ENCODE data around the gene KLHL30.

DNA sequence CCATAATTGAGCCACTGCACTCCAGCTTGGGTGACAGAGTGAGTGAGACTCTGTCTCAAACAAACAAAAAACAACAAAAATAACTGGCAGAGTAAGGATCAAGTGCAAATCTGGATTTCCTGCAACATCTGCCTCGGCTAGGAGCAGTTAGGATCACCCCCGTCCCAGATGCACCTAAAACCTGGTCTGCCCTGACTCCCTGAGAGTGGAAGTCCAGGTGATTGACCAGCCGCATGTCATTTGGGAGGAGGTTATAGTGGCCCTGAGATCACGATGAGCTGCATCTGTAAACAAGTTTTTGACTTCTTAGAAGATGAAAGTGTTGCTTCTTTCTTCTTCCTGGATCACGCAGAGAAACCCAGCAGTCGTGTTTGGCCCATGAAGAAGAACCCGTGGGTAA lies 43.3 kb upstream of the KLHL30 start:
- TF ChIP-seq, protein P1, sequence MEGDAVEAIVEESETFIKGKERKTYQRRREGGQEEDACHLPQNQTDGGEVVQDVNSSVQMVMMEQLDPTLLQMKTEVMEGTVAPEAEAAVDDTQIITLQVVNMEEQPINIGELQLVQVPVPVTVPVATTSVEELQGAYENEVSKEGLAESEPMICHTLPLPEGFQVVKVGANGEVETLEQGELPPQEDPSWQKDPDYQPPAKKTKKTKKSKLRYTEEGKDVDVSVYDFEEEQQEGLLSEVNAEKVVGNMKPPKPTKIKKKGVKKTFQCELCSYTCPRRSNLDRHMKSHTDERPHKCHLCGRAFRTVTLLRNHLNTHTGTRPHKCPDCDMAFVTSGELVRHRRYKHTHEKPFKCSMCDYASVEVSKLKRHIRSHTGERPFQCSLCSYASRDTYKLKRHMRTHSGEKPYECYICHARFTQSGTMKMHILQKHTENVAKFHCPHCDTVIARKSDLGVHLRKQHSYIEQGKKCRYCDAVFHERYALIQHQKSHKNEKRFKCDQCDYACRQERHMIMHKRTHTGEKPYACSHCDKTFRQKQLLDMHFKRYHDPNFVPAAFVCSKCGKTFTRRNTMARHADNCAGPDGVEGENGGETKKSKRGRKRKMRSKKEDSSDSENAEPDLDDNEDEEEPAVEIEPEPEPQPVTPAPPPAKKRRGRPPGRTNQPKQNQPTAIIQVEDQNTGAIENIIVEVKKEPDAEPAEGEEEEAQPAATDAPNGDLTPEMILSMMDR (IDR thresholded peaks at IDR 0.05; ENCODE audit: low read length): no peak
- no peak for TF ChIP-seq EZH2 (IDR thresholded peaks at IDR 0.05; ENCODE audit: borderline replicate concordance, low read length)

Measured in OCI-LY1 (cell line).